ENCODE measurements around the gene ZNF365.
"Not testable (repeated sequence)": the region's sequence is repeated elsewhere in the genome, so short reads cannot be mapped to it uniquely, and the experiment has no call there.

ZNF365 gene

GRCh38 chr10:62377966-62378365, 3.8 kb downstream of the ZNF365 start:
- Histone ChIP-seq H3K79me2 (ENCODE audit: control insufficient read depth, insufficient read depth, low read length, unreplicated experiment) (no peaks in the 10 kb centered on the region), H3K4me3 (ENCODE audit: low read depth, low read length) (no peak overlapping the region), H3K4me1 (ENCODE audit: control insufficient read depth, insufficient read depth, low read length, unreplicated experiment) (peaks cover 13% of the 10 kb centered on the region), H3K36me3 (ENCODE audit: insufficient read depth, low read length) (no peaks in the 10 kb centered on the region), H2AFZ (ENCODE audit: low read length, unreplicated experiment) (no peak overlapping the region), H3K27me3 (ENCODE audit: insufficient read depth, low read length) (no peaks in the 10 kb centered on the region), H3K27ac (ENCODE audit: low read depth, low read length) (no peak overlapping the region)

- peaks cover 19% of the 10 kb centered on the region for H3K4me1 ChIP-seq (ENCODE audit: control insufficient read depth, insufficient read depth, low read length, unreplicated experiment)
- H3K79me2 ChIP-seq (ENCODE audit: control insufficient read depth, insufficient read depth, low read length, unreplicated experiment); H3K4me3 ChIP-seq (ENCODE audit: low read depth, low read length); H2AFZ ChIP-seq (ENCODE audit: low read length, unreplicated experiment); H3K27ac ChIP-seq (ENCODE audit: low read depth, low read length); H3K27me3 ChIP-seq (ENCODE audit: insufficient read depth, low read length); H3K36me3 ChIP-seq (ENCODE audit: insufficient read depth, low read length): not testable (repeated sequence)
These were observed 4.7 kb downstream of the ZNF365 start for GRCh38 chr10:62378877-62379276.

- Histone ChIP-seq H3K27me3 (ENCODE audit: insufficient read depth, low read length) (no peaks in the 10 kb centered on the region), H2AFZ (ENCODE audit: low read length, unreplicated experiment) (no peak overlapping the region), H3K4me1 (ENCODE audit: control insufficient read depth, insufficient read depth, low read length, unreplicated experiment) (peaks cover 21% of the 10 kb centered on the region), H3K79me2 (ENCODE audit: control insufficient read depth, insufficient read depth, low read length, unreplicated experiment) (no peaks in the 10 kb centered on the region), H3K36me3 (ENCODE audit: insufficient read depth, low read length) (no peaks in the 10 kb centered on the region), H3K27ac (ENCODE audit: low read depth, low read length) (no peak overlapping the region), H3K4me3 (ENCODE audit: low read depth, low read length) (no peak overlapping the region)
These were observed 5.2 kb downstream of the ZNF365 start for GRCh38 chr10:62379394-62379793.

GRCh38 chr10:62380016-62380415, 5.8 kb downstream of the ZNF365 start:
- no peaks in the 10 kb centered on the region for H3K27me3 ChIP-seq (ENCODE audit: insufficient read depth, low read length)
- no peaks in the 10 kb centered on the region for H3K36me3 ChIP-seq (ENCODE audit: insufficient read depth, low read length)
- no peak overlapping the region for H2AFZ ChIP-seq (ENCODE audit: low read length, unreplicated experiment)
- H3K79me2 ChIP-seq (ENCODE audit: control insufficient read depth, insufficient read depth, low read length, unreplicated experiment) = no peaks in the 10 kb centered on the region
- peaks cover 23% of the 10 kb centered on the region for H3K4me1 ChIP-seq (ENCODE audit: control insufficient read depth, insufficient read depth, low read length, unreplicated experiment)
- H3K27ac ChIP-seq (ENCODE audit: low read depth, low read length) = no peak overlapping the region
- H3K4me3 ChIP-seq (ENCODE audit: low read depth, low read length) = no peak overlapping the region

- no peak overlapping the region for H3K27ac ChIP-seq (ENCODE audit: low read depth, low read length)
- no peak overlapping the region for H3K4me3 ChIP-seq (ENCODE audit: low read depth, low read length)
- H3K4me1 ChIP-seq (ENCODE audit: control insufficient read depth, insufficient read depth, low read length, unreplicated experiment) = peaks cover 37% of the 10 kb centered on the region
These were observed 7.4 kb downstream of the ZNF365 start for GRCh38 chr10:62381385-62382102.

GRCh38 chr10:62382831-62383230, 8.7 kb downstream of the ZNF365 start:
- Histone ChIP-seq H3K4me1 (ENCODE audit: control insufficient read depth, insufficient read depth, low read length, unreplicated experiment) (peaks cover 49% of the 10 kb centered on the region), H3K4me3 (ENCODE audit: low read depth, low read length) (no peak overlapping the region), H3K27me3 (ENCODE audit: insufficient read depth, low read length) (no peaks in the 10 kb centered on the region), H2AFZ (ENCODE audit: low read length, unreplicated experiment) (no peak overlapping the region), H3K27ac (ENCODE audit: low read depth, low read length) (no peak overlapping the region), H3K36me3 (ENCODE audit: insufficient read depth, low read length) (no peaks in the 10 kb centered on the region), H3K79me2 (ENCODE audit: control insufficient read depth, insufficient read depth, low read length, unreplicated experiment) (no peaks in the 10 kb centered on the region)

More at GRCh38 chr10:62381385-62382102, 7.4 kb downstream of the ZNF365 start:
- Histone ChIP-seq H3K27me3 (ENCODE audit: insufficient read depth, low read length) (no peaks in the 10 kb centered on the region), H2AFZ (ENCODE audit: low read length, unreplicated experiment) (no peak overlapping the region), H3K36me3 (ENCODE audit: insufficient read depth, low read length) (no peaks in the 10 kb centered on the region), H3K79me2 (ENCODE audit: control insufficient read depth, insufficient read depth, low read length, unreplicated experiment) (no peaks in the 10 kb centered on the region)

GRCh38 chr10:62384057-62384446, 9.9 kb downstream of the ZNF365 start:
- H3K4me3 ChIP-seq (ENCODE audit: low read depth, low read length) = peak overlapping the region; percentile 23; the same call in 1 of the 2 replicates

GRCh38 chr10:62384447-62385081, 10.4 kb downstream of the ZNF365 start:
- no peaks in the 10 kb centered on the region for H3K79me2 ChIP-seq (ENCODE audit: control insufficient read depth, insufficient read depth, low read length, unreplicated experiment)
- peaks cover 49% of the 10 kb centered on the region for H3K4me1 ChIP-seq (ENCODE audit: control insufficient read depth, insufficient read depth, low read length, unreplicated experiment)
- peak overlapping the region; percentile 23; the same call in 1 of the 2 replicates for H3K4me3 ChIP-seq (ENCODE audit: low read depth, low read length)
- H2AFZ ChIP-seq (ENCODE audit: low read length, unreplicated experiment) = no peak overlapping the region
- no peaks in the 10 kb centered on the region for H3K36me3 ChIP-seq (ENCODE audit: insufficient read depth, low read length)
- no peaks in the 10 kb centered on the region for H3K27me3 ChIP-seq (ENCODE audit: insufficient read depth, low read length)
- H3K27ac ChIP-seq (ENCODE audit: low read depth, low read length) = peak overlapping the region; percentile 76

More at GRCh38 chr10:62384057-62384446, 9.9 kb downstream of the ZNF365 start:
- Histone ChIP-seq H3K27me3 (ENCODE audit: insufficient read depth, low read length) (no peaks in the 10 kb centered on the region), H3K4me1 (ENCODE audit: control insufficient read depth, insufficient read depth, low read length, unreplicated experiment) (peaks cover 49% of the 10 kb centered on the region), H3K79me2 (ENCODE audit: control insufficient read depth, insufficient read depth, low read length, unreplicated experiment) (no peaks in the 10 kb centered on the region), H2AFZ (ENCODE audit: low read length, unreplicated experiment) (no peak overlapping the region), H3K36me3 (ENCODE audit: insufficient read depth, low read length) (no peaks in the 10 kb centered on the region), H3K27ac (ENCODE audit: low read depth, low read length) (peak overlapping the region; percentile 76)

GRCh38 chr10:62386356-62387320, 12.5 kb downstream of the ZNF365 start:
- Histone ChIP-seq H3K27ac (ENCODE audit: low read depth, low read length) (peak overlapping the region; percentile 61), H3K36me3 (ENCODE audit: insufficient read depth, low read length) (no peaks in the 10 kb centered on the region), H2AFZ (ENCODE audit: low read length, unreplicated experiment) (peak overlapping the region; percentile 43), H3K79me2 (ENCODE audit: control insufficient read depth, insufficient read depth, low read length, unreplicated experiment) (no peaks in the 10 kb centered on the region), H3K4me3 (ENCODE audit: low read depth, low read length) (peak overlapping the region; percentile 17), H3K4me1 (ENCODE audit: control insufficient read depth, insufficient read depth, low read length, unreplicated experiment) (peaks cover 40% of the 10 kb centered on the region), H3K27me3 (ENCODE audit: insufficient read depth, low read length) (no peaks in the 10 kb centered on the region)

GRCh38 chr10:62388328-62388727, 14.2 kb downstream of the ZNF365 start:
- H3K36me3 ChIP-seq (ENCODE audit: insufficient read depth, low read length) = no peaks in the 10 kb centered on the region
- H3K27ac ChIP-seq (ENCODE audit: low read depth, low read length) = no peak overlapping the region
- no peak overlapping the region for H3K4me3 ChIP-seq (ENCODE audit: low read depth, low read length)
- H3K27me3 ChIP-seq (ENCODE audit: insufficient read depth, low read length) = no peaks in the 10 kb centered on the region
- no peaks in the 10 kb centered on the region for H3K79me2 ChIP-seq (ENCODE audit: control insufficient read depth, insufficient read depth, low read length, unreplicated experiment)
- H3K4me1 ChIP-seq (ENCODE audit: control insufficient read depth, insufficient read depth, low read length, unreplicated experiment) = peaks cover 39% of the 10 kb centered on the region
- H2AFZ ChIP-seq (ENCODE audit: low read length, unreplicated experiment) = no peak overlapping the region
